ENCODE results near the gene KCNT2.

DNA sequence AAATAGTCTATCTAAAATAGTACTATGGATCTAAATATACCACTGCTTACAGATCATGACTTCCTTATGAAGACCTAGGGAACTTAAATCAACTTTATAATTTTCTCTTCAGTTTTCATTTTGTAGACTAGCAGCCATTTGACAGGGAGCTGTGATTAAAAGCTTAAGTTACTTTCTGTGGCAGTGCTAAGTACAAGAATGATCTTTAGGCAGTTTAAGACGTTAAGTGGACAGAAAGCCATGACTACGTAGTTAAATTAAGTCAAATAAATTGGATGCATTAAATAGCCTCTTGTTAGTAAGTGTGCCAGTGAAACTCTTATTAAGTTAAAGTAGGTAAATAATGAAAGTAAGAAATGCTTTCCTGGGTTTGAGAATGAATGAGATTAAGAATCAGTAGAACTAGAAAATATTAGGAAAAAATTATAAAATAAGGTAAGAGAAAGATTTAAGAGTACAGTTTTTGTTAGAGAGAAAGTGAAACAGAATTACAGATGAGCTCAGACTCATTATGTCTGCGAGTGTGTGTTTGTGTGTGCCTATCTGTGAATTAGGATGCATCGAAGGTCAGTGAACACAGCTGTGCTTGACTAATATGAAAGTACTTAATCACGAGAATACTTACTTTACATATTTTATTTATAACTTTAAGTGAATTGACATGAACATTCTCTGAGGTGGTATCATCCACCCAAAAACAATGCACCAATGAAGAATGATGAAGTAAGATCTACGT is 336.9 kb downstream of the KCNT2 start:
- TF ChIP-seq CTCF (IDR thresholded peaks at IDR 0.05) = no peak
- TF ChIP-seq POLR2A (IDR thresholded peaks at IDR 0.05) = no peak
- no peak for TF ChIP-seq EP300 (IDR thresholded peaks at IDR 0.05)
- TF ChIP-seq POLR2AphosphoS5 (IDR thresholded peaks at IDR 0.05) = no peak

Data from sigmoid colon (tissue), 4 donors.